PC-3 (cell line): ENCODE data around the gene INPPL1. TPM values are rescaled to one million over a fixed set of nuclear protein-coding genes. Genes with fewer than 3 reads are reported as not detected.
"Not testable (repeated sequence)": the region's sequence is repeated elsewhere in the genome, so short reads cannot be mapped to it uniquely, and the experiment has no call there.

Experiments
- ATAC-seq: fragments of 200-7000 bp; cut with Tn5 transposase; 2 replicates; pipeline ENCODE4 v1.9.1; 2020; ENCODE audit warnings: mild to moderate bottlenecking, moderate library complexity
- BruUV-seq: library from RNA; stranded (reverse); fragments of 400-500 nt; replicated peaks from 2 replicates; lab custom pipeline; 2021; lab: Mats Ljungman, UMichigan
- CTCF ChIA-PET: fragments of 300-600 bp; sonication (Branson Sonifier 250); formaldehyde crosslinking; loops from one replicate; lab custom pipeline; 2022; ENCODE audit warnings: antibody characterized with exemption; lab: Charles Lee
- POLR2A ChIA-PET: fragments of 300-600 bp; sonication (Branson Sonifier 250); formaldehyde crosslinking; loops from one replicate; lab custom pipeline; 2022; ENCODE audit warnings: antibody characterized with exemption; ENCODE audit not compliant: unreplicated experiment; lab: Charles Lee
- DNase-seq: peaks from one replicate; pipeline ENCODE4 v3.0.0-alpha.2; 2015
- H2AFZ ChIP-seq: fragments of 300-600 bp; sonication (generic); 2 replicates; pipeline ENCODE4 v1.6.0; 2016; ENCODE audit warnings: antibody characterized with exemption, low read length
- H3F3A ChIP-seq: fragments of 300-600 bp; sonication (generic); one replicate; pipeline ENCODE4 v1.6.0; 2017; ENCODE audit warnings: antibody characterized with exemption, low read length, control low read depth, mild to moderate bottlenecking; ENCODE audit not compliant: unreplicated experiment
- H3K27ac ChIP-seq: fragments of 300-600 bp; sonication (generic); 2 replicates; pipeline ENCODE4 v1.5.1; 2016; ENCODE audit warnings: mild to moderate bottlenecking, low read length
- H3K27me3 ChIP-seq: fragments of 300-600 bp; sonication (generic); 2 replicates; pipeline ENCODE4 v1.6.1; 2016; ENCODE audit warnings: low read length, mixed read lengths
- H3K36me3 ChIP-seq: fragments of 300-600 bp; sonication (generic); 2 replicates; pipeline ENCODE4 v1.6.1; 2016; ENCODE audit warnings: low read depth, mixed run types, low read length, mixed read lengths
- H3K4me1 ChIP-seq: fragments of 300-600 bp; sonication (generic); 2 replicates; pipeline ENCODE4 v1.5.1; 2016; ENCODE audit warnings: low read length; ENCODE audit not compliant: insufficient read depth
- H3K4me2 ChIP-seq: fragments of 300-600 bp; sonication (generic); 2 replicates; pipeline ENCODE4 v1.6.0; 2016; ENCODE audit warnings: low read length
- H3K4me3 ChIP-seq: fragments of 300-600 bp; sonication (generic); 2 replicates; pipeline ENCODE4 v1.5.1; 2016; ENCODE audit warnings: mild to moderate bottlenecking, low read length, mixed read lengths
- H3K79me2 ChIP-seq: fragments of 300-600 bp; sonication (generic); 2 replicates; pipeline ENCODE4 v1.6.1; 2017; ENCODE audit warnings: low read length, mixed read lengths
- H3K9ac ChIP-seq: fragments of 300-600 bp; sonication (generic); 2 replicates; pipeline ENCODE4 v1.6.0; 2016; ENCODE audit warnings: mild to moderate bottlenecking, low read length
- H3K9me2 ChIP-seq: fragments of 300-600 bp; sonication (generic); replicated peaks from 2 replicates; pipeline ENCODE4 v1.6.1; 2016; ENCODE audit warnings: mixed run types, low read length, mixed read lengths
- H3K9me3 ChIP-seq: fragments of 300-600 bp; sonication (generic); 2 replicates; pipeline ENCODE4 v1.6.1; 2016; ENCODE audit warnings: low read length, mixed read lengths
- H4K20me1 ChIP-seq: fragments of 300-600 bp; sonication (generic); 2 replicates; pipeline ENCODE4 v1.6.1; 2016; ENCODE audit warnings: low read length, mixed read lengths
- EZH2 ChIP-seq: fragments of 300-600 bp; sonication (generic); IDR thresholded peaks from one replicate; pipeline ENCODE4 v1.6.1; 2017; ENCODE audit warnings: antibody characterized with exemption, mild to moderate bottlenecking, low read length; ENCODE audit not compliant: unreplicated experiment
- EZH2phosphoT487 ChIP-seq: fragments of 300-600 bp; sonication (generic); IDR thresholded peaks from 2 replicates; pipeline ENCODE4 v1.6.1; 2018; ENCODE audit warnings: mild to moderate bottlenecking, antibody characterized with exemption, low read length, borderline replicate concordance
- intact Hi-C: fragments of 100-400 bp; cut with micrococcal nuclease; formaldehyde crosslinking; loops from 2 replicates; pipeline ENCODE4 v1.9.0; 2023
- total RNA-seq: library from RNA; depleted of rRNA; stranded (reverse); fragments of >200 nt; gene quantifications from 2 replicates; pipeline ENCODE4 v1.2.3, GENCODE V29; 2014
- TF ChIP-seq, protein P1 (sequence below): fragments of 300-600 bp; sonication (generic); conservative IDR thresholded peaks from 2 replicates; pipeline ENCODE4 v1.5.1; 2017; ENCODE audit warnings: antibody characterized with exemption, low read depth, mild to moderate bottlenecking, low read length

The INPPL1 gene
- total RNA-seq, 1 experiment from 2014 or later = 100 TPM

DNA sequence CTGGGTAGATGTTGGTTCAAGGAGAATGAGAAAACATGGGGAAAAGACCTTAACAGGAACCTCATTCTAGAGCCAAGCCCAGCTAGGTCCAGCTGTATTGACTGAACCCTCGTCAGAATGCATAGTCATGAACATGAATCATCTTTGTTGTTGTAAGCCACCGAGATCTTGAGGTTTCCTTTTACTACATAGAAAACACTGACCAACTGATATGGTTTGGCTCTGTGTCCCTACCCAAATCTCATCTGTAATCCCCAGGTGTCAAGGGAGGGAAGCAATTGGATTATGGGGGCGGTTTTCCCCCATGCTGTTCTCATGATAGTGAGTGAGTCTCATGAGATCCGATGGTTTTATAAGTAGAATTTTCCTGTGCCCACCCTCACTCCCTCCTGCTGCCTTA lies 38.8 kb downstream of the INPPL1 start:
- Histone ChIP-seq H4K20me1 (no peaks in the 10 kb centered on the region), H2AFZ (no peak overlapping the region), H3K27ac (no peak overlapping the region), H3K36me3 (no peaks in the 10 kb centered on the region), H3K9me3 (no peaks in the 10 kb centered on the region), H3K4me3 (no peak overlapping the region), H3K4me1 (0 out of 2 replicates have a peak, but pooled peaks cover 3% of the 10 kb centered on the region), H3K27me3 (peaks cover 4% of the 10 kb centered on the region; the same call in 1 of the 2 replicates), H3F3A (no peaks in the 10 kb centered on the region), H3K9me2 (no peaks in the 10 kb centered on the region), H3K4me2 (no peak overlapping the region), H3K79me2 (no peaks in the 10 kb centered on the region), H3K9ac (no peak overlapping the region)
- TF ChIP-seq, protein P1, sequence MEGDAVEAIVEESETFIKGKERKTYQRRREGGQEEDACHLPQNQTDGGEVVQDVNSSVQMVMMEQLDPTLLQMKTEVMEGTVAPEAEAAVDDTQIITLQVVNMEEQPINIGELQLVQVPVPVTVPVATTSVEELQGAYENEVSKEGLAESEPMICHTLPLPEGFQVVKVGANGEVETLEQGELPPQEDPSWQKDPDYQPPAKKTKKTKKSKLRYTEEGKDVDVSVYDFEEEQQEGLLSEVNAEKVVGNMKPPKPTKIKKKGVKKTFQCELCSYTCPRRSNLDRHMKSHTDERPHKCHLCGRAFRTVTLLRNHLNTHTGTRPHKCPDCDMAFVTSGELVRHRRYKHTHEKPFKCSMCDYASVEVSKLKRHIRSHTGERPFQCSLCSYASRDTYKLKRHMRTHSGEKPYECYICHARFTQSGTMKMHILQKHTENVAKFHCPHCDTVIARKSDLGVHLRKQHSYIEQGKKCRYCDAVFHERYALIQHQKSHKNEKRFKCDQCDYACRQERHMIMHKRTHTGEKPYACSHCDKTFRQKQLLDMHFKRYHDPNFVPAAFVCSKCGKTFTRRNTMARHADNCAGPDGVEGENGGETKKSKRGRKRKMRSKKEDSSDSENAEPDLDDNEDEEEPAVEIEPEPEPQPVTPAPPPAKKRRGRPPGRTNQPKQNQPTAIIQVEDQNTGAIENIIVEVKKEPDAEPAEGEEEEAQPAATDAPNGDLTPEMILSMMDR = no peak
- TF ChIP-seq EZH2phosphoT487 (no peak), EZH2 (no peak)
- no TSS peak for BruUV-seq
- ATAC-seq = peak; percentile 61
- ChIA-PET POLR2A (no interaction called here), CTCF (no interaction called here)
- intact Hi-C loops = no loop called here
- DNase-seq = peak; percentile 51

DNA sequence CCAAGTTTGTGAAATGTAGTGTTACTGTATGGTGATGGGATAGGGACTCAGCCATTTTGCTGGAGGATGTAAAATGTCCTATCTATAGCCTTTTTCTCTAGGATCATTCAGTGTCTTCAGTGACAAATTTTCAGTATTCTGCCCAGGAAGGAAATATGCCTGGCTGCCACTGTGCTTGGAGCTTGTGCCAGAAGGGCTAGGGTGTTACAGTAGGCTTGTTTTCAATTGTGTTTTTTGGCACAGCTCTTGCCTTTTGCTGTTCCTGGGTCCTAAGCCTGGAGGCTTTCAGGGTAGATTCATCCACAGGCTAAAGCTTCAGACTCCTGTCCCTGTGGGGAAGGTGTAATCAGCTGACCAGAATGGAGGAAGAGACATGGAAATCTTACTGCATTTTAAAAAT lies 41.4 kb downstream of the INPPL1 start:
- no peak for TF ChIP-seq EZH2phosphoT487
- no peak for TF ChIP-seq EZH2
- TF ChIP-seq, protein P1 = no peak
- H3K36me3 ChIP-seq = no peaks in the 10 kb centered on the region
- POLR2A ChIA-PET = no interaction called here

DNA sequence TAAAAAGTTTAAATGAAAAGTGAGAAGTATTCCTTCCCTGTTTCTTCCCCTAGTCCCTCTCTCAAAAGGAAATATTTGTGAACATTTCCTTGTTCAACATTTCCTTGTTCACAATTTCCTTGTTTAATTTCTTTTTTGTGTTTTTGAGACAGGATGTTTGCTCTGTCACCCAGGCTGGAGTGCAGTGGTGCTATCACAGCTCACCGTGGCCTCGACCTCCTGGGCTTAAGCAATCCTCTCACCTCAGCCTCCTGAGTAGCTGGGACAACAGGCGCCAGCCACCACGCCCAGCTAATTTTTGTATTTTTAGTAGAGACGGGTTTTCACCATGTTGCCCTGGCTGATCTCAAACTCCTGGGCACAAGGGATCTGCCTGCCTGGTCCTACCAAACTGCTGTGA lies 42.4 kb downstream of the INPPL1 start:
- H3F3A ChIP-seq, POLR2A ChIA-PET, H2AFZ ChIP-seq, H3K27ac ChIP-seq, DNase-seq, H3K27me3 ChIP-seq, H4K20me1 ChIP-seq, ATAC-seq, BruUV-seq, H3K4me2 ChIP-seq, H3K79me2 ChIP-seq, intact Hi-C loops, H3K9me2 ChIP-seq, H3K9ac ChIP-seq, H3K9me3 ChIP-seq, H3K4me1 ChIP-seq, H3K36me3 ChIP-seq, H3K4me3 ChIP-seq: not testable (repeated sequence)
- CTCF ChIA-PET = interaction anchor here (0.6 kb wide), 1 partner anchor 353 kb away, joined by 4 read pairs; no protein-coding TSS in a partner anchor

More for the DNA sequence above, 41.4 kb downstream of the INPPL1 start:
- Histone ChIP-seq H3K9ac (no peak overlapping the region), H3K9me3 (no peaks in the 10 kb centered on the region), H3K27ac (no peak overlapping the region), H3K79me2 (no peaks in the 10 kb centered on the region), H3F3A (no peaks in the 10 kb centered on the region), H4K20me1 (no peaks in the 10 kb centered on the region), H2AFZ (no peak overlapping the region), H3K27me3 (no peaks in the 10 kb centered on the region), H3K4me1 (0 out of 2 replicates have a peak, but pooled peaks cover 3% of the 10 kb centered on the region), H3K4me3 (no peak overlapping the region), H3K4me2 (no peak overlapping the region), H3K9me2 (no peaks in the 10 kb centered on the region)
- ATAC-seq (no peak), DNase-seq (no peak)
- intact Hi-C loops = no loop called here
- CTCF ChIA-PET = no interaction called here
- BruUV-seq = no TSS peak
